Mesenchymal stem cell (in vitro differentiated cells and primary cell): ENCODE data around the gene GPR3.

Source experiments
- DNase-seq: peaks from one replicate; pipeline ENCODE4 v3.0.0-alpha.2; 2013
- H2AFZ ChIP-seq: one replicate; pipeline ENCODE4 v1.6.1; 2013; ENCODE audit warnings: low read depth, mild to moderate bottlenecking, control low read depth, inconsistent platforms, low read length, moderate library complexity
- H2AK5ac ChIP-seq: 2 replicates; pipeline ENCODE4 v1.6.1; 2013; ENCODE audit warnings: low read length, moderate library complexity, mild to moderate bottlenecking, inconsistent platforms; ENCODE audit not compliant: severe bottlenecking
- H2BK120ac ChIP-seq: one replicate; pipeline ENCODE4 v1.6.1; 2013; ENCODE audit warnings: low read depth, mild to moderate bottlenecking, inconsistent platforms, low read length, moderate library complexity
- H2BK12ac ChIP-seq, 2 experiments: one replicate each; pipeline ENCODE4 v1.6.1; 2013; ENCODE audit warnings: inconsistent platforms in 2 of 2, low read length in 2 of 2, mild to moderate bottlenecking in 2 of 2, moderate library complexity in 2 of 2, control low read depth in 1 of 2
- H2BK15ac ChIP-seq: one replicate; pipeline ENCODE4 v1.6.1; 2013; ENCODE audit warnings: mild to moderate bottlenecking, low read depth, inconsistent platforms; ENCODE audit not compliant: poor library complexity, severe bottlenecking
- H2BK5ac ChIP-seq: 2 replicates; pipeline ENCODE4 v1.6.1; 2013; ENCODE audit warnings: low read depth, mild to moderate bottlenecking, low read length, control low read depth, inconsistent platforms; ENCODE audit not compliant: poor library complexity, severe bottlenecking
- H3K14ac ChIP-seq, 2 experiments: one replicate each; pipeline ENCODE4 v1.6.1; 2013; ENCODE audit warnings: inconsistent platforms in 2 of 2, low read length in 2 of 2, control low read depth in 1 of 2, mild to moderate bottlenecking in 1 of 2, moderate library complexity in 1 of 2
- H3K18ac ChIP-seq, 2 experiments: one replicate each; pipeline ENCODE4 v1.6.1; 2013; ENCODE audit warnings: inconsistent platforms in 2 of 2, low read length in 2 of 2, control low read depth in 1 of 2, low read depth in 1 of 2, mild to moderate bottlenecking in 1 of 2
- H3K23ac ChIP-seq, 2 experiments: one replicate each; pipeline ENCODE4 v1.6.1; 2013; ENCODE audit warnings: inconsistent platforms in 2 of 2, low read length in 2 of 2, mild to moderate bottlenecking in 2 of 2, moderate library complexity in 2 of 2, control low read depth in 1 of 2
- H3K27ac ChIP-seq: 2 replicates; pipeline ENCODE4 v1.5.1; 2013; ENCODE audit warnings: mild to moderate bottlenecking, moderate library complexity, low read length, control low read depth, inconsistent platforms; ENCODE audit not compliant: poor library complexity, severe bottlenecking
- H3K27me3 ChIP-seq, 2 experiments: 2 replicates each; pipeline versions ENCODE4 v1.6.1 to v1.7.0; 2013; ENCODE audit warnings: low read length in 2 of 2, mild to moderate bottlenecking in 2 of 2, moderate library complexity in 2 of 2, control low read depth in 1 of 2, inconsistent platforms in 1 of 2; ENCODE audit not compliant: control insufficient read depth in 1 of 2, insufficient read depth in 1 of 2
- H3K36me3 ChIP-seq, 2 experiments: 2 replicates each; pipeline versions ENCODE4 v1.6.1 to v1.7.0; 2013; ENCODE audit warnings: low read length in 2 of 2, control low read depth in 1 of 2, inconsistent platforms in 1 of 2, low read depth in 1 of 2, mild to moderate bottlenecking in 1 of 2; ENCODE audit not compliant: insufficient read depth in 2 of 2, control insufficient read depth in 1 of 2
- H3K4ac ChIP-seq, 2 experiments: one replicate each; pipeline ENCODE4 v1.6.1; 2013; ENCODE audit warnings: inconsistent platforms in 2 of 2, low read length in 2 of 2, mild to moderate bottlenecking in 2 of 2, moderate library complexity in 2 of 2, control low read depth in 1 of 2, low read depth in 1 of 2
- H3K4me1 ChIP-seq: 2 replicates; pipeline ENCODE4 v1.6.1; 2013; ENCODE audit warnings: low read depth, low read length, control low read depth; ENCODE audit not compliant: control insufficient read depth, insufficient read depth
- H3K4me2 ChIP-seq: 2 replicates; pipeline ENCODE4 v1.6.1; 2013; ENCODE audit warnings: low read length, mild to moderate bottlenecking, inconsistent platforms; ENCODE audit not compliant: poor library complexity, severe bottlenecking
- H3K4me3 ChIP-seq, 2 experiments: 2 replicates each; pipeline versions ENCODE4 v1.5.1 to v1.7.0; 2013; ENCODE audit warnings: low read length in 2 of 2, mild to moderate bottlenecking in 2 of 2, control low read depth in 1 of 2, low read depth in 1 of 2; ENCODE audit not compliant: insufficient read depth in 1 of 2
- H3K79me1 ChIP-seq: replicated peaks from 2 replicates; pipeline ENCODE4 v1.6.1; 2013; ENCODE audit warnings: mild to moderate bottlenecking, control low read depth, low read length, inconsistent platforms; ENCODE audit not compliant: poor library complexity, severe bottlenecking
- H3K9ac ChIP-seq: 2 replicates; pipeline ENCODE4 v1.7.0; 2013; ENCODE audit warnings: mild to moderate bottlenecking, low read length, moderate library complexity
- H3K9me3 ChIP-seq: 2 replicates; pipeline ENCODE4 v1.7.0; 2013; ENCODE audit warnings: mild to moderate bottlenecking, low read length; ENCODE audit not compliant: control insufficient read depth
- H4K8ac ChIP-seq: one replicate; pipeline ENCODE4 v1.6.1; 2013; ENCODE audit warnings: inconsistent platforms, mild to moderate bottlenecking, low read length, moderate library complexity
- H4K91ac ChIP-seq: one replicate; pipeline ENCODE4 v1.6.1; 2013; ENCODE audit warnings: mild to moderate bottlenecking, low read length, inconsistent platforms
- WGBS: methylation state at CpG from one replicate; pipeline ENCODE4 v1.1.7; 2013; ENCODE audit warnings: mixed read lengths; 5-methylcytosine and 5-hydroxymethylcytosine counted together

The GPR3 gene

GRCh38 chr1:27377760-27378495, 14.5 kb upstream of the GPR3 start:
- no peak overlapping the region for H3K4ac ChIP-seq
- H3K4me2 ChIP-seq: no peak overlapping the region
- no peak for DNase-seq
- H3K36me3 ChIP-seq: no peaks in the 10 kb centered on the region
- no peak overlapping the region for H2BK12ac ChIP-seq
- H2AK5ac ChIP-seq: no peak overlapping the region
- whole genome bisulfite sequencing: 92% methylated on average over 10 of the region's 12 CpGs
- H2BK15ac ChIP-seq: no peak overlapping the region
- H3K27ac ChIP-seq: no peak overlapping the region
- H3K18ac ChIP-seq: no peak overlapping the region
- H3K23ac ChIP-seq: no peak overlapping the region
- H2BK5ac ChIP-seq: no peak overlapping the region
- H3K4me3 ChIP-seq: no peak overlapping the region
- no peaks in the 10 kb centered on the region for H3K79me1 ChIP-seq
- H4K8ac ChIP-seq: no peak overlapping the region
- peaks cover 12 to 40% of the 10 kb centered on the region in 2 experiments for H3K27me3 ChIP-seq
- no peaks in the 10 kb centered on the region for H3K9me3 ChIP-seq
- H3K9ac ChIP-seq: no peak overlapping the region
- H2AFZ ChIP-seq: no peak overlapping the region
- H3K14ac ChIP-seq: no peak overlapping the region
- no peak overlapping the region for H2BK120ac ChIP-seq
- H4K91ac ChIP-seq: no peak overlapping the region
- H3K4me1 ChIP-seq: peaks cover 2% of the 10 kb centered on the region

GRCh38 chr1:27379564-27380122, 12.8 kb upstream of the GPR3 start:
- 77% methylated on average over 11 of the region's 11 CpGs for WGBS
- H2BK15ac ChIP-seq: no peak overlapping the region
- no peaks in the 10 kb centered on the region for H3K9me3 ChIP-seq
- no peak overlapping the region for H3K14ac ChIP-seq
- no peak overlapping the region for H3K27ac ChIP-seq
- no peak overlapping the region for H4K91ac ChIP-seq
- no peak for DNase-seq
- H3K4ac ChIP-seq: no peak overlapping the region
- H3K18ac ChIP-seq: no peak overlapping the region
- H2AFZ ChIP-seq: no peak overlapping the region
- H3K4me1 ChIP-seq: peaks cover 5% of the 10 kb centered on the region
- H3K79me1 ChIP-seq: no peaks in the 10 kb centered on the region
- peaks cover 12 to 27% of the 10 kb centered on the region in 2 experiments for H3K27me3 ChIP-seq
- H4K8ac ChIP-seq: peak overlapping the region; percentile 21
- H2AK5ac ChIP-seq: no peak overlapping the region
- no peak overlapping the region for H2BK12ac ChIP-seq
- H3K23ac ChIP-seq: no peak overlapping the region
- H3K4me2 ChIP-seq: no peak overlapping the region
- no peak overlapping the region for H2BK120ac ChIP-seq
- H3K9ac ChIP-seq: no peak overlapping the region
- no peak overlapping the region for H3K4me3 ChIP-seq
- H2BK5ac ChIP-seq: no peak overlapping the region
- no peaks in the 10 kb centered on the region for H3K36me3 ChIP-seq

DNA sequence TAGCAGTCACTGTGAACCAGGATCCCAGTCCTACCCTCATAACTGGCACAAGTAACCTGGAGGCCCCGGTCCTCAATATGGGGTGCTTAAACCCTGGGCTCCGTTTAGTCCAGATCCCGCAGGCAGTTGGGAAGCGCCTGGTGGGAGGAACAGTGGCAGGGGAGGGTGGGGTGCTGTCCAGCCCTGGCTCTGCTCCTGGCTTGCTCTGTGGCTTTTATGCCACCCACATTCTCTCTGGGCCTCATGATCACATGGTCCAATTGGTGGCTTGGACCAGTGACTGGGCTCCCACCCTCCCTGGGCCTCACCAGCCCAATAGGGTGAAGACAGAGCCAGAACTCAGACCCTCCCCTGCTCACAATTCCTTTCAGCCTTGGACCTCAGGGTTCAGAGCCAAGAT, 12.2 kb upstream of the GPR3 start:
- Histone ChIP-seq H4K8ac (no peak overlapping the region), H3K14ac (no peak overlapping the region), H4K91ac (no peak overlapping the region), H3K18ac (no peak overlapping the region), H2BK5ac (no peak overlapping the region), H3K4me3 (no peak overlapping the region), H2BK12ac (no peak overlapping the region), H2BK120ac (no peak overlapping the region), H3K36me3 (no peaks in the 10 kb centered on the region), H2AK5ac (no peak overlapping the region), H3K9me3 (no peaks in the 10 kb centered on the region), H3K27ac (no peak overlapping the region), H3K27me3 (peaks cover 12 to 27% of the 10 kb centered on the region in 2 experiments), H3K9ac (no peak overlapping the region), H3K4me2 (no peak overlapping the region), H3K79me1 (no peaks in the 10 kb centered on the region), H2BK15ac (no peak overlapping the region), H3K23ac (no peak overlapping the region), H2AFZ (no peak overlapping the region), H3K4ac (no peak overlapping the region), H3K4me1 (peaks cover 5% of the 10 kb centered on the region)
- DNase-seq: no peak
- WGBS: 90% methylated on average over 4 of the region's 4 CpGs

GRCh38 chr1:27380766-27381733, 11.4 kb upstream of the GPR3 start:
- H2AK5ac ChIP-seq: no peak overlapping the region
- H2BK12ac ChIP-seq: no peak overlapping the region
- no peak overlapping the region for H3K18ac ChIP-seq
- no peak overlapping the region for H4K8ac ChIP-seq
- DNase-seq: no peak
- no peak overlapping the region for H3K4me2 ChIP-seq
- no peak overlapping the region for H3K4ac ChIP-seq
- H2AFZ ChIP-seq: no peak overlapping the region
- H3K9ac ChIP-seq: no peak overlapping the region
- H3K23ac ChIP-seq: no peak overlapping the region
- H3K9me3 ChIP-seq: no peaks in the 10 kb centered on the region
- H3K27me3 ChIP-seq: peaks cover 12 to 27% of the 10 kb centered on the region in 2 experiments
- H3K4me1 ChIP-seq: peaks cover 5% of the 10 kb centered on the region
- H2BK120ac ChIP-seq: no peak overlapping the region
- H3K79me1 ChIP-seq: no peaks in the 10 kb centered on the region
- no peak overlapping the region for H3K14ac ChIP-seq
- H2BK15ac ChIP-seq: no peak overlapping the region
- H3K36me3 ChIP-seq: no peaks in the 10 kb centered on the region
- H3K27ac ChIP-seq: no peak overlapping the region
- no peak overlapping the region for H2BK5ac ChIP-seq
- peak overlapping the region; percentile 11 for H4K91ac ChIP-seq
- WGBS: 87% methylated on average over 8 of the region's 12 CpGs
- no peak overlapping the region for H3K4me3 ChIP-seq
